HL-60/S4 treated with retinoic acid at 250 ng/mL for 4 days and 3 days (cell line): ENCODE measurements around the gene ZNF556.

Experiments
- in situ Hi-C: fragments of 300-500 bp; cut with MboI; formaldehyde crosslinking; loops from 2 replicates; pipeline ENCODE4 v1.7.0; 2022; ENCODE audit warnings: low sequenced_read_pairs

ZNF556 gene

DNA sequence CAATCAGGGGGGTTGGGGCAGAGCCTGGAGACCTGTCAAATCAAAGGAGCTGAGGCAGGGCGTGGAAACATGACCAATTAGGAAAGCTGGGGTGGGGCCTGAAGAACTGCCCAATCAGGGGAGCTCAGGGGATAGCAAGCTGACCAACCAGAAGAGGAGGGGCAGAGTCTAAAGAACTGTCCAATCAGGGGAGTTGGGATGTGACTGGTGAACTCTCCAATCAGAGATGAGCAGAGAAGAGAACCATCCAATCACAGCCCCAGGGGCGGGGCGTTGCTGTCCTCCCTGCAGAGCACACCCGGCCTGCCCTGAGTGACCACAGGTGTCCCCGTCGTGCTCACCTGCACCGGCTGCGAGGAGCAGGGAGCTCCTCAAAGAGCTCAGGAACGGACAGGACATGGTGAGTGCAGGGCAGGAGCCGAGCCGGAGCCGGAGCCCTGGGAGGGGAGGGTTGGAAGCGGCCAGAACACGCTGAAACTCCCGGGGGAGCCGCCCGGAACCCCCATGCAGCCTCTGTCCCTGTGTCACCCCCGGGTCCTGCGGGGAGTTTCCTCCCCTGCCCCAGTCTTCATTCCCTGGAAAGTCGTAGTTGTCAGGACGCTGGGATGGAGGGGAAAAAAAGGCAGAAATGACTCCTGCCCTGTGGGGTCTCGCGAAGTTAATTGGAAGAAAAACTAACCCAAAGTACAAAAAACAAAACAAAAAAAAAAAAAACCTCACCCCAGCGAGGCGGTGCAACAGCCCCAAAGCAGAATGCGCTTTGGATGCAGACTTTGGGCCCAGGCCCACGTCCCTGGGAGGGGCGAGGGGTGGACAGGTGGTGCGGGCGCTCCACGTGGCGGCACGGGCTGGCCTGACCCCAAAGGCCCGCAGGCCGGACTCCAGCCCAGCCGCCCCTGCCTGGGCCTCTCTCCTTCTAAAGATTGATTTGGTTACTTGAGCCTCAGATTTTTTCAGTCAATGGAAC, at the start of gene ZNF556:
TSS of gene ZNF556 (plus strand) at position 311 of the 967 bp plus-strand sequence. CDS start at position 398, 87 bp downstream.
- in situ Hi-C loops = no loop called here

DNA sequence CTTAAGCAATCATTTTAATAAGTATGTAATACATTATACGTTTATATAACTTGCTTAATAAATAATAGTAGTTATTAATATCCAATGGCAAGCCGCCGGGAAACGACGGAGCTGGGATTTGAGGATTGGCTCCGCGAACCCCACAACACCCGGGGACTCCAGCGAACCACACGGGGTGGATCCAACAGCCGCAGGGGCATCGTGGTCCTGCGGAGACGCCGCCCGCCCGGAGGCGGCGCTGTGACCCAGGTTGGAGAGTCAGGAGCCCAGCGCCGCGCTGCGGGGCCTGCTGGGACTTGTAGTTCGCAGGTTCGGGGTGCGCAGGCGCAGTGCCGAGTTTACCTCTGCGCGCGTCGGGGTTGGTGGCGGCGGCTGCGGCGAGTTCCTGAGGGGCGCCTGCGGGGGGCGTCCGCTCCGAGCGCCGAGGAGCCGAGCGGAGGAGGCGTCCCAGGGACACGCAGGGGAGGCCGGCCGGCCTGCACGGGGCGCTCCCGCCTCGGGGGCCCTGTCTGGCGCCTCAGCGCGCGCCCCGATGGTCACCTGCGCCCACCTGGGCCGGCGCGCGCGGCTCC, 47.5 kb upstream of the ZNF556 start, which contains the start of gene ZNF554:
TSS of gene ZNF554 (plus strand) at position 329 of the 572 bp plus-strand sequence. CDS start at position 533, 204 bp downstream.
- in situ Hi-C loops = no loop called here

DNA sequence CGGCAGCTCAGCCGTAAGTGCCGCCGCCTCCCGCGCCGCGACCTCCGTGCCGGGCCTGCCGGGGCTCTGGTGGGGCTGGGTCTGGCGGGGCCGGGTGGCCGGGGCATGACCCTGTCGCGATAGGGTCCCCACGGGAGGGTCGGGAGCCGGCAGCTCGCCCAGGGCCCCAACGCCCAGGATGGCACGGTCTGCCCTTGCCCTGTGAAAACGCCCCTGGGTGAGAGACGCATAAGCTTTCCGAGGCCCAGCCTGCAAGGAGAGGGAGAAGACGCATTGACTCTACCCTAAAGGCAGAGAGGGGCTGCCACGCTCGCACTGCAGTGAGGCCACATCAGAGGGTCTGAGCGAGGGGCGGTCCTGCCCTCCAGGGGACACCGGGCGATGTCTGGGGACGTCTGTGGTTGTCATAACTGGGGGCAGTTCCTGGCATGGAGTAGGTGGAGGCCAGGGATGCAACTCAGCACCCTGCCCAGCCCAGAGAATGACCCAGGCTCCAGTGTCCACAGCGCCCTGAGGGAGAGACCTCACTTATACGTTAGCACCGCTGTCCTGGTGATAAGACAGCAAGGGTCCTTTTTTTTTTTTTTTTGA, 46.9 kb upstream of the ZNF556 start:
- in situ Hi-C loops = no loop called here

- in situ Hi-C loops = no loop called here
Observed at GRCh38 chr19:2822846-2823245, 44.3 kb upstream of the ZNF556 start.

GRCh38 chr19:2823646-2824045, 43.5 kb upstream of the ZNF556 start:
- in situ Hi-C loops = no loop called here

DNA sequence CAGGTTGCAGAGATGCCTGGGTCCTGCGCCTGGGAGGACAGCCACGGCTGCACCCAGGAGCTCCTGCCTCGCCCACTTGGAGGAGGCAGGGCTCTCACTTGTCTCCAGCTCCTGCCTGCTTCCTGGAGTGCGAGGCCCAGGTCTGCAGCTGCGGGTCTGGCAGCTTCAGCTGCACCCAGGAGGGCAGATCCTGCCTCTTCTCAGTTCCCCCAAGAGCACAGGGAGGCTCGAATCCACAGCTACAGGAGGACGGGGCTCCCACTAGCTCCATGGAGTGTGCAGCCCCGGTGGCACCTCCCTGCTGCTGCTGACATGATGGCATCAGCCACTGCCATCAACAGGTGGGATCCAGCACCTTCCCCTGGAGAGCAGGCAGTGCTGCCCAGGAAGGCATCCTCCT, 43.0 kb upstream of the ZNF556 start:
- in situ Hi-C loops = no loop called here

DNA sequence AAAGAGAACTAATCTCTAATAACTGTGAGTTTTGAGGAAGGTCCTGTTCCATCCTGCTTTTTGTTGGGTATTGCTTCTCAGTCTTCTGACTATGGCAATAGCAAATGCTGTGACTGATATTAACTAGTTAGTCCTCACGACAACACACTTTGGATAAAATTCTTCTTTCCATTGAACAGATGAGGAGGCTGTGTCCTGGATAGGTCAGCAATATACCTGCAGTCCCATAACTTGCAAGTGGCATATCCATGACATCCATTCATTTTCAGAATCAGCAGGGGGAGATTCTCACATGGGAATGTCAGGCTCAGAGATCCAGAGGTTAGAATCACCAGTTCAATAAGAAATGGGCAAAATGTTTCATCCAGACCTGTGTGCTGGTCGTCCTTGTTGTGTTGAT, 40.1 kb upstream of the ZNF556 start:
- in situ Hi-C loops = no loop called here

- in situ Hi-C loops = no loop called here
Observed at GRCh38 chr19:2827840-2828489, 39.2 kb upstream of the ZNF556 start.

DNA sequence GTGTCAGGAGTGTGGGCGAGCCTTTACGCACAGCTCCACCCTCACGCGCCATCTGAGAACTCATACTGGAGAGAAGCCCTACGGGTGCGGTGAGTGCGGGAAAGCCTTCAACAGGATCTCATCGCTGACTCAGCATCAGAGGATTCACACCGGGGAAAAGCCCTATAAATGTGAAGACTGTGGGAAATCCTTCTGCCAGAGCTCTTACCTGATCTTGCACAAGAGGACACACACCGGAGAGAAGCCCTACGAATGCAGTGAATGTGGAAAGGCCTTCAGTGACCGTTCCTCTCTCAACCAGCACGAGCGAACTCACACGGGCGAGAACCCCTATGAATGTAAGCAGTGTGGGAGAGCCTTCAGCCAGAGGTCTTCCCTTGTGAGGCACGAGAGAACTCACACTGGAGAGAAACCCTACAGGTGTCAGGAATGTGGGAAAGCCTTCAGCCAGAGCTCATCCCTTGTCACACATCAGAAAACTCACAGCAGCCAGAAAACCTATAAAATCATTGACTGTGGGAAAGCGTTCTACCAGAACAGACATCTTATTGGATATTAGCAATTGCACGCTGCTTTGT, 32.8 kb upstream of the ZNF556 start:
- in situ Hi-C loops = no loop called here

- in situ Hi-C loops = no loop called here
Observed at GRCh38 chr19:2837430-2837829, 29.7 kb upstream of the ZNF556 start.

DNA sequence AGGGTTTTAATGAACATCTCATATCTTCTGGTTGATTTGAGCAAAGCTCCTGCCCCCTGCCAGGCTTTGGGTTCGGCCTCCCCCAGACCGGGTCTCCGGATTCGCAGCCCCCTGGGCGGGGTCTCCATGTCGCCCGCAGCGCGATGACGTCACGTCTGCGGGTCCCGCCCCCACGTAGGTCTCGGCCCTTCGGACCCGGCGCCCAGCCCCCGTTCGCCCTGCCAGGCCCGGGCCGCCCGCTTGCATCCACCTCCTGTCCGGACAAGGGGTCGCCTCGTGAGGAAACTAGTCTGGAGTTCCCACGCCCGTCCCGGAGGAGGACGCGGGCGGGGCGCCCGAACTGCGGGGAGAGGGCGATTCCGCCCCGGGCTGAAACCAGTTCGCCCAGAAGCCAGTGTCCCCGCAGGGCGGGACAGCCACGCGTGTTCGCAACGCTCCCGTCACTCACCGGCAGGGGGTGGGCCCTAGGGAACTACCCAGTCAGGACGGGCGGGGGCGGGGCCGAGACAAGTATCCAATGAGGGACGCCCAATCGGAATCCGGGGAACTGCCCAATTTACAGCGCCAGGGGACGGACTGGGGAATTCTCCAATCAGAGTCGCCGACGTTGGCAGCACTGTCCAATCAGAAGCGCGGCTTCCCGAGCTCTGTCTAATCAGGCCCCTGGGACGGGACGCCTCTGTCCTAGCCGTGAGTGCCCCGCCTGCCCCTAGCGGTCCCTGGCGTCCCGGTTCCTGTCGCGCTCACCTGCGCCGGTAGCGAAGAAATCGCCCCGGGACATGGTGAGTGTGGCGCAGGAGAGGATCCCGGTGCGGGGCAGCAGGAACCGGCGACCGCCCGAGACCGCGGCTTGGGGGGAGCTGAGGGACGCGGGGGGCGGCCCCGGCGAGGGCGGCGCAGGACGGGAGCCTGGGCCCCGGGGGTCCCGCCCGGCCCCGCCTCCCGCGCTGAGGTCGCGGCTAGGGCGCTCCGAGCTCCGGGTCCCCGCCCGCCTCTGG, 26.0 kb upstream of the ZNF556 start, which contains the start of gene ZNF555:
TSS of gene ZNF555 (plus strand) at position 682 of the 998 bp plus-strand sequence. CDS start at position 780, 98 bp downstream.
- in situ Hi-C loops = no loop called here

GRCh38 chr19:2841855-2842574, 25.1 kb upstream of the ZNF556 start:
- in situ Hi-C loops = no loop called here

DNA sequence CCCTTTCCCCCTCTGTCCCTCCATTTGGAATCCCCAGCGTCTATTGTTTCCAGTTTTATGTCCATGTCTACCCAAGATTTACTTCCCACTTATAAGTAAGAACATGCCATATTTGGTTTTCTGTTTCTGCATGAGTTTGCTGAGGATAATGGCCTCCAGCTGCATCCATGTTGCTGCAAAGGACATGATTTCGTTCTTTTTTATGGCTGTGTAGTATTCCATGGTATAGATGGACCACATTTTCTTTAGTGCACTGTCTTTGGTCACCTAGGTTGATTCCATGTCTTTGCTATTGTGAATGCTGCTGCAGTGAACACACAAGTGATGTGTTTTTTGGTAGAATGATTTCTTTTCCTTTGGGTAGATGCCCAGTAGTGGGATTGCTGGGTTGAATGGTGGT, 22.0 kb upstream of the ZNF556 start:
- in situ Hi-C loops = no loop called here

GRCh38 chr19:2846180-2846894, 20.8 kb upstream of the ZNF556 start:
- in situ Hi-C loops = no loop called here

DNA sequence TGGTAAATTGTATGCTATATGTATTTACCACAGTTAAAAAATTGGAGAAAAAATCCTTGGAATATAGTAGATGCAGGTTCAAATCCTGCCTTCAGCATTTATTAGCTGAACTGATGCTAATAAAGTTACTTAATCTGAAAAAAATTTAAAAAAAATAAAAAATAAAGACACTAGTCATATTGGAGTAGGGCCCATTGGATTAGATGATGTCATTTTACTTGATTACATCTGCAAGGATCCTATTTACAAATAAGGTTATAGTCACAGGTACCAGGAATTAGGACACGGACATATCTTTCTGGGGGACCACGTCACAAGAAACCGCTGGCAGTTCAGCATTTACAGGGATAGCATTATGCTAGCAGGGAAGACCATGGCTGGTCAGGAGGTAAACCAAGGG, 19.6 kb upstream of the ZNF556 start:
- in situ Hi-C loops = no loop called here

DNA sequence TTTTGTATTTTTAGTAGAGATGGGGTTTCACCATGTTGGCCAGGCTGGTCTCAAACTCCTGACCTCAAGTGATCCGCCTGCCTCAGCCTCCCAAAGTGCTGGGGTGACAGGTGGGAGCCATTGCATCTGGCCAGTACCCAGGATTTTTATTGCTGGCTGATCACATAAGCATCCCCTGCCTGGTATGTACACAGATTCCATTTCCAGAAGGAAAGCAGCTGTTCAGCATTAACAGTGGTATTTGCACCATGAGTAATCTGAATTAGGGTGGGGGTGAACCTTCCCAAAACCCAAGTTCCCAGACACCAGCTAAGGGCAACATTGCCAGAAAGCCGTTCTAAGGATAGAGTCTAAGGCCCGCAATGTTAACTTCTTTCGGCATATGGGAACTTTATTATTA, 18.5 kb upstream of the ZNF556 start:
- in situ Hi-C loops = no loop called here

GRCh38 chr19:2850256-2850925, 16.7 kb upstream of the ZNF556 start:
- in situ Hi-C loops = no loop called here

DNA sequence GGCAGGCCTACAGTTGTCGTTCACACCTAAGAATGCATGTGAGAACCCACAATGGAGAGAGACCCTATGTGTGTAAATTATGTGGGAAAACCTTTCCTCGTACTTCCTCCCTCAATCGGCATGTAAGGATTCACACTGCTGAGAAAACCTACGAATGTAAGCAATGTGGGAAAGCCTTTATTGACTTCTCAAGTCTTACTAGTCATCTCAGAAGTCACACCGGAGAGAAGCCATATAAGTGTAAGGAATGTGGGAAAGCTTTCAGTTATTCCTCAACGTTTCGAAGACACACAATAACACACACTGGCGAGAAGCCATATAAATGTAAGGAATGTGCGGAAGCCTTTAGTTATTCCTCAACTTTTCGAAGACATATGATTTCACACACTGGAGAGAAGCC, 14.5 kb upstream of the ZNF556 start:
- in situ Hi-C loops = no loop called here
